ENCODE measurements around the gene SMIM45.

DNA sequence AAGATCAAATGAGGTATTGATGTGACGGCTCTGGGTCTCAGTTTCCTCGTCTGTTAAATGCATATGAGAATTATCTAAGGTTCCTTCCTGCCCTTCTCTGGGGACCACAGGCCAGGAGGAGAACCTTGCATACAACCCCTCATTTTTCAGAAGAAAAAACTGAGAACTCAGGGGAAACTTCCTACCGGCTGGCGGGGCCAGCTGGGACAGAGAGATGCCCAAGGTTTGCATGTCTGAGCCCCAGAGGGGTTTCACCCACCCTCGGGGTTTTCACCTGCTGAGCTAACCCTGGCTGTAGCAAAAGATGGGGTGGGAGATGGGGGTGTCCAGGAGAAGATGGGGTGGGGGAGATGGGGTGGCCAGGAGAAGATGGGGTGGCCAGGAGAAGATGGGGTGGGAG lies 29.6 kb upstream of the SMIM45 start:
- TF ChIP-seq, protein P1, sequence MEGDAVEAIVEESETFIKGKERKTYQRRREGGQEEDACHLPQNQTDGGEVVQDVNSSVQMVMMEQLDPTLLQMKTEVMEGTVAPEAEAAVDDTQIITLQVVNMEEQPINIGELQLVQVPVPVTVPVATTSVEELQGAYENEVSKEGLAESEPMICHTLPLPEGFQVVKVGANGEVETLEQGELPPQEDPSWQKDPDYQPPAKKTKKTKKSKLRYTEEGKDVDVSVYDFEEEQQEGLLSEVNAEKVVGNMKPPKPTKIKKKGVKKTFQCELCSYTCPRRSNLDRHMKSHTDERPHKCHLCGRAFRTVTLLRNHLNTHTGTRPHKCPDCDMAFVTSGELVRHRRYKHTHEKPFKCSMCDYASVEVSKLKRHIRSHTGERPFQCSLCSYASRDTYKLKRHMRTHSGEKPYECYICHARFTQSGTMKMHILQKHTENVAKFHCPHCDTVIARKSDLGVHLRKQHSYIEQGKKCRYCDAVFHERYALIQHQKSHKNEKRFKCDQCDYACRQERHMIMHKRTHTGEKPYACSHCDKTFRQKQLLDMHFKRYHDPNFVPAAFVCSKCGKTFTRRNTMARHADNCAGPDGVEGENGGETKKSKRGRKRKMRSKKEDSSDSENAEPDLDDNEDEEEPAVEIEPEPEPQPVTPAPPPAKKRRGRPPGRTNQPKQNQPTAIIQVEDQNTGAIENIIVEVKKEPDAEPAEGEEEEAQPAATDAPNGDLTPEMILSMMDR (IDR thresholded peaks at IDR 0.05), result no peak
- TF ChIP-seq EP300 (IDR thresholded peaks at IDR 0.05), result no peak
